HepG2 (cell line): ENCODE measurements around the gene NID1. TPM values are rescaled to one million over a fixed set of nuclear protein-coding genes. Genes with fewer than 3 reads are reported as not detected.

ENCODE experiments used
- ATM ChIP-seq: fragments of 450-650 bp; IDR thresholded peaks from 2 replicates; pipeline ENCODE4 v1.7.1; 2017; ENCODE audit warnings: mild to moderate bottlenecking, borderline replicate concordance
- CAMTA2 ChIP-seq: sonication (generic); formaldehyde crosslinking; IDR thresholded peaks from 2 replicates; pipeline ENCODE4 v1.4.0; 2020; ENCODE audit warnings: mild to moderate bottlenecking, missing genetic modification reagents, borderline replicate concordance
- CHD2 ChIP-seq: IDR thresholded peaks from 2 replicates; pipeline ENCODE4 v1.6.1; 2011; ENCODE audit warnings: low read depth, low read length, improper control_type of control experiment
- EEA1 ChIP-seq: sonication (generic); formaldehyde crosslinking; IDR thresholded peaks from 2 replicates; pipeline ENCODE4 v1.5.1; 2020; ENCODE audit warnings: mild to moderate bottlenecking, missing genetic modification reagents, borderline replicate concordance
- EP300 ChIP-seq, 3 experiments: sonication (generic) in 1 of 3; formaldehyde crosslinking in 1 of 3; IDR thresholded peaks; 2 replicates each; pipeline versions ENCODE4 v1.5.1 to v1.6.1; 2011 to 2020; ENCODE audit warnings: low read depth in 2 of 3, low read length in 2 of 3, borderline replicate concordance in 1 of 3, improper control_type of control experiment in 1 of 3, mild to moderate bottlenecking in 1 of 3, missing genetic modification reagents in 1 of 3, moderate library complexity in 1 of 3
- SOX5 ChIP-seq: IDR thresholded peaks from 2 replicates; pipeline ENCODE4 v1.6.1; 2016; ENCODE audit warnings: borderline replicate concordance
- TMF1 ChIP-seq: sonication (generic); formaldehyde crosslinking; IDR thresholded peaks from 2 replicates; pipeline ENCODE4 v1.8.1; 2022; ENCODE audit warnings: low read depth, missing genetic modification reagents
- ZNF367 ChIP-seq: sonication (generic); formaldehyde crosslinking; IDR thresholded peaks from 2 replicates; pipeline ENCODE4 v1.4.0; 2020; ENCODE audit warnings: missing genetic modification reagents, borderline replicate concordance
- ZNF607 ChIP-seq: sonication (generic); formaldehyde crosslinking; IDR thresholded peaks from 2 replicates; pipeline ENCODE4 v1.5.1; 2020; ENCODE audit warnings: missing genetic modification reagents, mild to moderate bottlenecking, borderline replicate concordance
- ZNF614 ChIP-seq: IDR thresholded peaks from 2 replicates; pipeline ENCODE4 v1.6.1; 2018; ENCODE audit warnings: missing biosample characterization, missing genetic modification reagents, inconsistent platforms, borderline replicate concordance
- ZZZ3 ChIP-seq: sonication (generic); formaldehyde crosslinking; IDR thresholded peaks from 2 replicates; pipeline ENCODE4 v1.4.0; 2020; ENCODE audit warnings: missing genetic modification reagents, mild to moderate bottlenecking, borderline replicate concordance
- polyA plus RNA-seq, 8 experiments: library from polyadenylated mRNA; depleted of rRNA in 3 of 8; stranded (reverse) in 7 of 8; unstranded in 1 of 8; fragments of >200 nt; fragmentation: Illumina TruSeq in 4 of 8; extraction: Trizol in 4 of 8; gene quantifications; 2 replicates each; pipeline versions ENCODE4 v1.2.1 to v1.2.3, GENCODE V29; 2011 to 2016; ENCODE audit warnings: low read depth in 4 of 8, missing spikeins in 1 of 8, mixed read lengths in 1 of 8; ENCODE audit not compliant: insufficient read depth in 1 of 8
- total RNA-seq, 5 experiments: library from RNA; depleted of rRNA; stranded (reverse); fragments of >200 nt; fragmentation: Illumina TruSeq; extraction: Trizol; gene quantifications; 2 replicates each; pipeline ENCODE4 v1.2.3, GENCODE V29; 2016; ENCODE audit warnings: low read depth in 1 of 5
- TF ChIP-seq, protein P1 (sequence below): sonication (generic); formaldehyde crosslinking; IDR thresholded peaks from 2 replicates; pipeline ENCODE4 v1.4.0; 2020; ENCODE audit warnings: missing genetic modification reagents
- TF ChIP-seq, protein P2 (sequence below): sonication (generic); formaldehyde crosslinking; IDR thresholded peaks from 2 replicates; pipeline ENCODE4 v1.4.0; 2020; ENCODE audit warnings: low read depth, mild to moderate bottlenecking, missing genetic modification reagents
- TF ChIP-seq, protein P3 (sequence below): sonication (generic); formaldehyde crosslinking; IDR thresholded peaks from 2 replicates; pipeline ENCODE4 v1.4.0; 2020; ENCODE audit warnings: missing genetic modification reagents, borderline replicate concordance
- TF ChIP-seq, protein P4 (sequence below): sonication (generic); formaldehyde crosslinking; IDR thresholded peaks from 2 replicates; pipeline ENCODE4 v1.5.0; 2020; ENCODE audit warnings: missing genetic modification reagents
- TF ChIP-seq, protein P5 (sequence below): sonication (generic); formaldehyde crosslinking; IDR thresholded peaks from 2 replicates; pipeline ENCODE4 v1.4.0; 2020; ENCODE audit warnings: mild to moderate bottlenecking, missing genetic modification reagents
- TF ChIP-seq, protein P6 (sequence below): sonication (generic); formaldehyde crosslinking; conservative IDR thresholded peaks from 2 replicates; pipeline ENCODE4 v1.4.0; 2020; ENCODE audit warnings: mild to moderate bottlenecking, missing genetic modification reagents, moderate library complexity

The NID1 gene
- total and polyA plus RNA-seq, 2 of the 13 experiments (the other 11 are each of a cell fraction or from before 2014, with no cell fraction given): 50.2 to 56.1 TPM

DNA sequence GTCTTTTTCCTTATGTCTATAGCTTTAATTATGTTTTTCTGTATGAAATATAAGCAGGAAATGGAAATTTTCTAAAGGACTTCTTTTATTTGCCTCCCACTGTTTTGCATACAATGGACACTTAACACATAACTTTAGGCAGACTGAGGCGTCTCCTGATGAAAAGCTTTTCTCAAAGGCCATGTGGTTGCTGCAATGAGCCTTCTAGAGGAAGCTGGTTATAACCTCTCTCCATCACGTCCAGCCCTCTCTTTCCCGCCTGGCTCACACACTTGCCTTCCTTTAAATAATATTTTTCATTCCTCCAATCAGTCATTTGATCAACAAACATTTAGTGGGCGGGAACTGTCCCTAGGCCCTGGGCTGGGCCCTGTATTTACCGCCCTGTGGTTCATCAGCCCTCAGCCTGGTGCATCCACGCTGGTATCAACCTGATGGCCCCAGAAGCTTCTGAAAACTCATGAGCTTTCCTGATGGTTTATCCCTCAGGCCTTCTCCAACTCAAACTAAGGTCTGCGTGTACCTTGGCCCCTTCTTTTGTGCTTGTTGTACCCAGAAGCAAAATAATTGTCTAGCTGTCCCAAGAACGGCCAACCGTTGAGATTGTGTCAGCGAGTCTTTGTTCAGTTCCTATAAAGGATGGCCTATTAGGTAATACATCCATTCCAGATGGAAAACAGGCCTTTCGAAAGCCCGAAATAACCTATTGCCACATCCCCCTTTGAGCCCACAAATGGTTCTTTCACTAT is 122.8 kb downstream of the NID1 start (continued):
- TF ChIP-seq EP300 (IDR thresholded peaks at IDR 0.05; ENCODE audit: low read depth in 2 of 2, low read length in 2 of 2) (peak in 1 of 2 experiments; percentile 65; a peak in 1 of 4 replicates), EP300 (CRISPR knock-in tag; IDR thresholded peaks at IDR 0.05; ENCODE audit: borderline replicate concordance) (no peak), CHD2 (no peak), ZZZ3 (CRISPR knock-in tag) (no peak), TMF1 (CRISPR knock-in tag) (no peak), EEA1 (CRISPR knock-in tag) (no peak), SOX5 (CRISPR knock-in tag) (peak; percentile 21; the same call in 1 of the 2 replicates), ZNF367 (CRISPR knock-in tag) (no peak), ZNF607 (no peak), ZNF614 (CRISPR knock-in tag) (no peak), CAMTA2 (CRISPR knock-in tag) (no peak), ATM (no peak)
- TF ChIP-seq, protein P1, sequence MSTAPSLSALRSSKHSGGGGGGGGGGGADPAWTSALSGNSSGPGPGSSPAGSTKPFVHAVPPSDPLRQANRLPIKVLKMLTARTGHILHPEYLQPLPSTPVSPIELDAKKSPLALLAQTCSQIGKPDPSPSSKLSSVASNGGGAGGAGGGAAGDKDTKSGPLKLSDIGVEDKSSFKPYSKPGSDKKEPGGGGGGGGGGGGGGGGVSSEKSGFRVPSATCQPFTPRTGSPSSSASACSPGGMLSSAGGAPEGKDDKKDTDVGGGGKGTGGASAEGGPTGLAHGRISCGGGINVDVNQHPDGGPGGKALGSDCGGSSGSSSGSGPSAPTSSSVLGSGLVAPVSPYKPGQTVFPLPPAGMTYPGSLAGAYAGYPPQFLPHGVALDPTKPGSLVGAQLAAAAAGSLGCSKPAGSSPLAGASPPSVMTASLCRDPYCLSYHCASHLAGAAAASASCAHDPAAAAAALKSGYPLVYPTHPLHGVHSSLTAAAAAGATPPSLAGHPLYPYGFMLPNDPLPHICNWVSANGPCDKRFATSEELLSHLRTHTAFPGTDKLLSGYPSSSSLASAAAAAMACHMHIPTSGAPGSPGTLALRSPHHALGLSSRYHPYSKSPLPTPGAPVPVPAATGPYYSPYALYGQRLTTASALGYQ (CRISPR knock-in tag): no peak
- TF ChIP-seq, protein P2, sequence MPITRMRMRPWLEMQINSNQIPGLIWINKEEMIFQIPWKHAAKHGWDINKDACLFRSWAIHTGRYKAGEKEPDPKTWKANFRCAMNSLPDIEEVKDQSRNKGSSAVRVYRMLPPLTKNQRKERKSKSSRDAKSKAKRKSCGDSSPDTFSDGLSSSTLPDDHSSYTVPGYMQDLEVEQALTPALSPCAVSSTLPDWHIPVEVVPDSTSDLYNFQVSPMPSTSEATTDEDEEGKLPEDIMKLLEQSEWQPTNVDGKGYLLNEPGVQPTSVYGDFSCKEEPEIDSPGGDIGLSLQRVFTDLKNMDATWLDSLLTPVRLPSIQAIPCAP (CRISPR knock-in tag): no peak
- TF ChIP-seq, protein P3, sequence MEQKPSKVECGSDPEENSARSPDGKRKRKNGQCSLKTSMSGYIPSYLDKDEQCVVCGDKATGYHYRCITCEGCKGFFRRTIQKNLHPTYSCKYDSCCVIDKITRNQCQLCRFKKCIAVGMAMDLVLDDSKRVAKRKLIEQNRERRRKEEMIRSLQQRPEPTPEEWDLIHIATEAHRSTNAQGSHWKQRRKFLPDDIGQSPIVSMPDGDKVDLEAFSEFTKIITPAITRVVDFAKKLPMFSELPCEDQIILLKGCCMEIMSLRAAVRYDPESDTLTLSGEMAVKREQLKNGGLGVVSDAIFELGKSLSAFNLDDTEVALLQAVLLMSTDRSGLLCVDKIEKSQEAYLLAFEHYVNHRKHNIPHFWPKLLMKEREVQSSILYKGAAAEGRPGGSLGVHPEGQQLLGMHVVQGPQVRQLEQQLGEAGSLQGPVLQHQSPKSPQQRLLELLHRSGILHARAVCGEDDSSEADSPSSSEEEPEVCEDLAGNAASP (CRISPR knock-in tag): peak; percentile 36; the same call in 1 of the 2 replicates
- TF ChIP-seq, protein P4, sequence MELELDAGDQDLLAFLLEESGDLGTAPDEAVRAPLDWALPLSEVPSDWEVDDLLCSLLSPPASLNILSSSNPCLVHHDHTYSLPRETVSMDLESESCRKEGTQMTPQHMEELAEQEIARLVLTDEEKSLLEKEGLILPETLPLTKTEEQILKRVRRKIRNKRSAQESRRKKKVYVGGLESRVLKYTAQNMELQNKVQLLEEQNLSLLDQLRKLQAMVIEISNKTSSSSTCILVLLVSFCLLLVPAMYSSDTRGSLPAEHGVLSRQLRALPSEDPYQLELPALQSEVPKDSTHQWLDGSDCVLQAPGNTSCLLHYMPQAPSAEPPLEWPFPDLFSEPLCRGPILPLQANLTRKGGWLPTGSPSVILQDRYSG (CRISPR knock-in tag): no peak
- TF ChIP-seq, protein P5, sequence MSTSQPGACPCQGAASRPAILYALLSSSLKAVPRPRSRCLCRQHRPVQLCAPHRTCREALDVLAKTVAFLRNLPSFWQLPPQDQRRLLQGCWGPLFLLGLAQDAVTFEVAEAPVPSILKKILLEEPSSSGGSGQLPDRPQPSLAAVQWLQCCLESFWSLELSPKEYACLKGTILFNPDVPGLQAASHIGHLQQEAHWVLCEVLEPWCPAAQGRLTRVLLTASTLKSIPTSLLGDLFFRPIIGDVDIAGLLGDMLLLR (CRISPR knock-in tag): no peak
- TF ChIP-seq, protein P6, sequence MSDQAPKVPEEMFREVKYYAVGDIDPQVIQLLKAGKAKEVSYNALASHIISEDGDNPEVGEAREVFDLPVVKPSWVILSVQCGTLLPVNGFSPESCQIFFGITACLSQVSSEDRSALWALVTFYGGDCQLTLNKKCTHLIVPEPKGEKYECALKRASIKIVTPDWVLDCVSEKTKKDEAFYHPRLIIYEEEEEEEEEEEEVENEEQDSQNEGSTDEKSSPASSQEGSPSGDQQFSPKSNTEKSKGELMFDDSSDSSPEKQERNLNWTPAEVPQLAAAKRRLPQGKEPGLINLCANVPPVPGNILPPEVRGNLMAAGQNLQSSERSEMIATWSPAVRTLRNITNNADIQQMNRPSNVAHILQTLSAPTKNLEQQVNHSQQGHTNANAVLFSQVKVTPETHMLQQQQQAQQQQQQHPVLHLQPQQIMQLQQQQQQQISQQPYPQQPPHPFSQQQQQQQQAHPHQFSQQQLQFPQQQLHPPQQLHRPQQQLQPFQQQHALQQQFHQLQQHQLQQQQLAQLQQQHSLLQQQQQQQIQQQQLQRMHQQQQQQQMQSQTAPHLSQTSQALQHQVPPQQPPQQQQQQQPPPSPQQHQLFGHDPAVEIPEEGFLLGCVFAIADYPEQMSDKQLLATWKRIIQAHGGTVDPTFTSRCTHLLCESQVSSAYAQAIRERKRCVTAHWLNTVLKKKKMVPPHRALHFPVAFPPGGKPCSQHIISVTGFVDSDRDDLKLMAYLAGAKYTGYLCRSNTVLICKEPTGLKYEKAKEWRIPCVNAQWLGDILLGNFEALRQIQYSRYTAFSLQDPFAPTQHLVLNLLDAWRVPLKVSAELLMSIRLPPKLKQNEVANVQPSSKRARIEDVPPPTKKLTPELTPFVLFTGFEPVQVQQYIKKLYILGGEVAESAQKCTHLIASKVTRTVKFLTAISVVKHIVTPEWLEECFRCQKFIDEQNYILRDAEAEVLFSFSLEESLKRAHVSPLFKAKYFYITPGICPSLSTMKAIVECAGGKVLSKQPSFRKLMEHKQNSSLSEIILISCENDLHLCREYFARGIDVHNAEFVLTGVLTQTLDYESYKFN: no peak
